Measurements from ENCODE around the gene C5orf63. TPM values are rescaled to one million over a fixed set of nuclear protein-coding genes. Genes with fewer than 3 reads are reported as not detected.

C5orf63 gene
- total RNA-seq = 1 to 10 TPM; 3.1 to 4.4 TPM
- 1 to 10 TPM; 2.1 to 6.4 TPM for polyA plus RNA-seq

- WGBS = 17% methylated on average over 56 of the region's 56 CpGs
- TF ChIP-seq RXRA (IDR thresholded peaks at IDR 0.05) = peak; percentile 34 to 59
- TF ChIP-seq REST (IDR thresholded peaks at IDR 0.05) = no peak
- TF ChIP-seq CTCF (IDR thresholded peaks at IDR 0.05; ENCODE audit: low read depth, low read length, missing input control) = peak; percentile 47
- no peak for TF ChIP-seq RAD21 (IDR thresholded peaks at IDR 0.05)
- no peak for TF ChIP-seq HNF4A (conservative IDR thresholded peaks at IDR 0.05)
- TF ChIP-seq JUND (IDR thresholded peaks at IDR 0.05) = no peak
- no peak for TF ChIP-seq ZBTB33 (IDR thresholded peaks at IDR 0.05)
- no peak for TF ChIP-seq TAF1 (conservative IDR thresholded peaks at IDR 0.05)
- TF ChIP-seq, protein P1, sequence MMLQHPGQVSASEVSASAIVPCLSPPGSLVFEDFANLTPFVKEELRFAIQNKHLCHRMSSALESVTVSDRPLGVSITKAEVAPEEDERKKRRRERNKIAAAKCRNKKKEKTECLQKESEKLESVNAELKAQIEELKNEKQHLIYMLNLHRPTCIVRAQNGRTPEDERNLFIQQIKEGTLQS (IDR thresholded peaks at IDR 0.05) = no peak
- no peak for TF ChIP-seq FOXA1 (IDR thresholded peaks at IDR 0.05)
- TF ChIP-seq GABPA (IDR thresholded peaks at IDR 0.05 in 1 of 2, conservative IDR thresholded peaks at IDR 0.05 in 1 of 2) = peak; percentile 49 to 87
- TF ChIP-seq FOXA2 (IDR thresholded peaks at IDR 0.05) = no peak
- no peak for TF ChIP-seq MAX (IDR thresholded peaks at IDR 0.05)
- no peak for TF ChIP-seq HNF4G (IDR thresholded peaks at IDR 0.05)
- TF ChIP-seq EGR1 (IDR thresholded peaks at IDR 0.05; ENCODE audit: low read depth in 2 of 2) = peak; percentile 21 to 72
- no peak for TF ChIP-seq SP1 (IDR thresholded peaks at IDR 0.05)
- TF ChIP-seq YY1 (IDR thresholded peaks at IDR 0.05) = peak; percentile 78
- TF ChIP-seq NR2F2 (IDR thresholded peaks at IDR 0.05) = peak; percentile 67
- H3K27ac ChIP-seq (ENCODE audit: low read depth in 1 of 2, low read length in 2 of 2) = peak within 1 kb of the TSS; percentile 11 to 36
Observed at GRCh38 chr5:127072861-127073846, at the start of gene C5orf63. TSS of gene C5orf63 (minus strand) at chr5:127073502. CDS start at chr5:127058995, 14,507 bp downstream.

More at GRCh38 chr5:127072861-127073846, at the start of gene C5orf63:
- Histone ChIP-seq H3K4me1 (ENCODE audit: control insufficient read depth in 4 of 4, insufficient read depth in 4 of 4, low read length in 3 of 4) (peaks cover 0 to 8% (median 0%) of the 10 kb centered on the region in 4 donors), H3K9me3 (ENCODE audit: control insufficient read depth in 4 of 4, low read length in 3 of 4) (no peaks in the 10 kb centered on the region), H3K9ac (ENCODE audit: low read depth in 1 of 2, low read length in 2 of 2) (peak within 1 kb of the TSS in 1 of 2 donors; percentile 73), H3K4me3 (ENCODE audit: low read depth in 1 of 3, low read length in 3 of 3) (peak within 1 kb of the TSS; percentile 38 to 70 (median 56)), H3K27me3 (ENCODE audit: control insufficient read depth in 4 of 4, insufficient read depth in 4 of 4, low read length in 3 of 4) (no peaks in the 10 kb centered on the region), H3K36me3 (ENCODE audit: control insufficient read depth in 4 of 4, insufficient read depth in 3 of 4, low read depth in 1 of 4, low read length in 3 of 4) (peaks cover 0 to 7% (median 1%) of the 10 kb centered on the region in 4 donors)
- peak; percentile 78 for DNase-seq (ENCODE audit: low spot score)

Data from liver (tissue), 9 donors.